ENCODE data around the gene SUMO1. TPM values are rescaled to one million over a fixed set of nuclear protein-coding genes. Genes with fewer than 3 reads are reported as not detected.

Gene SUMO1
- total and polyA plus RNA-seq, 9 of the 15 experiments (the other 6 are each of a cell fraction or from before 2014, with no cell fraction given) = 63.7 to 292 (median 92.0) TPM

DNA sequence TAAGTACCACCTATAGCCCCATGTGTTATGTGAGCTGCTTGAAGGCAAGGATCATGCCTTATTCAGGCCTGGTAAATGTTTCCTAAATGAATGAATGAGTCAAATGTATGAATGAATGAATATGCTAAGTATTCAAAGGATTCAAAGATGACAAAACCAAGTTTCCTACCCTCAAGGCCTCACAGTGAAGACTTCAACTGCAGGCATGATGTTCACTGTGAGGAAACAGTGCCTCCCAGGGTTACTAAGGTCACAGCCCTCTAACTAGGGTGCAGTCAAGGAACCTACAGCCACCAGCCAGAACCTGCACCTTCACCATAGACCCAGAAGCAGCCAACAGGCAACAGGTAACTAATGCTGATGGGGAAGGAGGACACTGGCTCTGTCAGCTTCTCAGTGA lies 69.3 kb downstream of the SUMO1 start (continued):
- TF ChIP-seq, protein P1, sequence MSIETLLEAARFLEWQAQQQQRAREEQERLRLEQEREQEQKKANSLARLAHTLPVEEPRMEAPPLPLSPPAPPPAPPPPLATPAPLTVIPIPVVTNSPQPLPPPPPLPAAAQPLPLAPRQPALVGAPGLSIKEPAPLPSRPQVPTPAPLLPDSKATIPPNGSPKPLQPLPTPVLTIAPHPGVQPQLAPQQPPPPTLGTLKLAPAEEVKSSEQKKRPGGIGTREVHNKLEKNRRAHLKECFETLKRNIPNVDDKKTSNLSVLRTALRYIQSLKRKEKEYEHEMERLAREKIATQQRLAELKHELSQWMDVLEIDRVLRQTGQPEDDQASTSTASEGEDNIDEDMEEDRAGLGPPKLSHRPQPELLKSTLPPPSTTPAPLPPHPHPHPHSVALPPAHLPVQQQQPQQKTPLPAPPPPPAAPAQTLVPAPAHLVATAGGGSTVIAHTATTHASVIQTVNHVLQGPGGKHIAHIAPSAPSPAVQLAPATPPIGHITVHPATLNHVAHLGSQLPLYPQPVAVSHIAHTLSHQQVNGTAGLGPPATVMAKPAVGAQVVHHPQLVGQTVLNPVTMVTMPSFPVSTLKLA (conservative IDR thresholded peaks at IDR 0.05) = no peak
- TF ChIP-seq, protein P2, sequence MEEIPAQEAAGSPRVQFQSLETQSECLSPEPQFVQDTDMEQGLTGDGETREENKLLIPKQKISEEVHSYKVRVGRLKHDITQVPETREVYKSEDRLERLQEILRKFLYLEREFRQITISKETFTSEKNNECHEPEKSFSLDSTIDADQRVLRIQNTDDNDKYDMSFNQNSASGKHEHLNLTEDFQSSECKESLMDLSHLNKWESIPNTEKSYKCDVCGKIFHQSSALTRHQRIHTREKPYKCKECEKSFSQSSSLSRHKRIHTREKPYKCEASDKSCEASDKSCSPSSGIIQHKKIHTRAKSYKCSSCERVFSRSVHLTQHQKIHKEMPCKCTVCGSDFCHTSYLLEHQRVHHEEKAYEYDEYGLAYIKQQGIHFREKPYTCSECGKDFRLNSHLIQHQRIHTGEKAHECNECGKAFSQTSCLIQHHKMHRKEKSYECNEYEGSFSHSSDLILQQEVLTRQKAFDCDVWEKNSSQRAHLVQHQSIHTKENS (CRISPR knock-in tag; IDR thresholded peaks at IDR 0.05) = no peak
- no peak for TF ChIP-seq CBFA2T2 (conservative IDR thresholded peaks at IDR 0.05)
- TF ChIP-seq ZNF778 (CRISPR knock-in tag; IDR thresholded peaks at IDR 0.05) = no peak
- TF ChIP-seq, protein P3, sequence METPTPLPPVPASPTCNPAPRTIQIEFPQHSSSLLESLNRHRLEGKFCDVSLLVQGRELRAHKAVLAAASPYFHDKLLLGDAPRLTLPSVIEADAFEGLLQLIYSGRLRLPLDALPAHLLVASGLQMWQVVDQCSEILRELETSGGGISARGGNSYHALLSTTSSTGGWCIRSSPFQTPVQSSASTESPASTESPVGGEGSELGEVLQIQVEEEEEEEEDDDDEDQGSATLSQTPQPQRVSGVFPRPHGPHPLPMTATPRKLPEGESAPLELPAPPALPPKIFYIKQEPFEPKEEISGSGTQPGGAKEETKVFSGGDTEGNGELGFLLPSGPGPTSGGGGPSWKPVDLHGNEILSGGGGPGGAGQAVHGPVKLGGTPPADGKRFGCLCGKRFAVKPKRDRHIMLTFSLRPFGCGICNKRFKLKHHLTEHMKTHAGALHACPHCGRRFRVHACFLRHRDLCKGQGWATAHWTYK (CRISPR knock-in tag; IDR thresholded peaks at IDR 0.05) = no peak
- TF ChIP-seq TEAD2 (tag; IDR thresholded peaks at IDR 0.05) = no peak

DNA sequence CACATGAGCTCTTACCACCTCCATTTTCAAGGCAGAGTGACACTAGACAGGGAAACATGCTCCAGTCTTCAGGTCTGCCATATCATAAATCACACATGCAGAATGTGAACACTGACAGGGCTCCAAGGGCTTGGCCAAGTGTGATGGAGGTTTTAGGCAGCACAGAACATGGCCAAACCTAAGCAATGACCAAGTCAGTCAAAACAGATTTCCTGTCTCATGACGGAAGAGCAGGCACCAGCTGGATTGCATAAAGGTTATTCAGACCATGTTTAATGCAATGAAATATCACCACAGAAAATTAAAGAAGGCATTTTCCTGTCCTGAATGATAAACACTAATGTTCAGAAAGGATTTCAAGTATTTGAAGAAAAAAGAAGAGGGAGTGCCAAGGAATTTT lies 72.5 kb downstream of the SUMO1 start:
- CTCF ChIA-PET (ENCODE audit: low intra/inter-chr PET ratio) = no interaction called here
- no TSS peak for BruUV-seq (replicated peaks)
- no peak for DNase-seq (ENCODE audit: extremely low read depth in 1 of 4, low spot score in 3 of 4)
- Histone ChIP-seq H3K4me2 (ENCODE audit: insufficient read depth, low read length) (no peak overlapping the region), H3K36me3 (ENCODE audit: control insufficient read depth, insufficient read depth, low read length) (no peaks in the 10 kb centered on the region), H3K27me3 (ENCODE audit: control insufficient read depth in 2 of 2, insufficient read depth in 2 of 2, low read length in 2 of 2) (peaks cover under 1 to 6% of the 10 kb centered on the region in 2 experiments; a peak in 3 of 5 replicates), H3K9me3 (replicated peaks; ENCODE audit: control insufficient read depth, insufficient read depth, low read depth, low read length) (no peaks in the 10 kb centered on the region), H3K4me1 (replicated peaks in 1 of 2; ENCODE audit: control insufficient read depth in 2 of 2, insufficient read depth in 2 of 2, low read length in 2 of 2) (no peaks in the 10 kb centered on the region; a peak in 2 of 5 replicates), H4K20me1 (replicated peaks; ENCODE audit: control insufficient read depth, insufficient read depth, low read length) (no peaks in the 10 kb centered on the region), H3K79me2 (ENCODE audit: control insufficient read depth, insufficient read depth, low read length) (no peaks in the 10 kb centered on the region), H3K27ac (ENCODE audit: extremely low read depth, low read depth, low read length) (no peak overlapping the region), H3K9me1 (ENCODE audit: control insufficient read depth, insufficient read depth, low read length) (no peaks in the 10 kb centered on the region), H3K4me3 (no peak overlapping the region), H2AFZ (ENCODE audit: low read depth, low read length) (no peak overlapping the region), H3K9ac (ENCODE audit: insufficient read depth in 1 of 2, low read depth in 2 of 2, low read length in 2 of 2) (no peak overlapping the region)
- no peak for ATAC-seq
- whole genome bisulfite sequencing (ENCODE audit: insufficient coverage, low coverage, missing lambda C conversion rate) = 17% methylated on average over 1 of the region's 1 CpG
- FAIRE-seq = no peak
- TF ChIP-seq MEIS2 (IDR thresholded peaks at IDR 0.05; ENCODE audit: partially characterized antibody) (peak; percentile 51), ZNF57 (CRISPR knock-in tag; IDR thresholded peaks at IDR 0.05) (no peak)
- TF ChIP-seq, protein P4, sequence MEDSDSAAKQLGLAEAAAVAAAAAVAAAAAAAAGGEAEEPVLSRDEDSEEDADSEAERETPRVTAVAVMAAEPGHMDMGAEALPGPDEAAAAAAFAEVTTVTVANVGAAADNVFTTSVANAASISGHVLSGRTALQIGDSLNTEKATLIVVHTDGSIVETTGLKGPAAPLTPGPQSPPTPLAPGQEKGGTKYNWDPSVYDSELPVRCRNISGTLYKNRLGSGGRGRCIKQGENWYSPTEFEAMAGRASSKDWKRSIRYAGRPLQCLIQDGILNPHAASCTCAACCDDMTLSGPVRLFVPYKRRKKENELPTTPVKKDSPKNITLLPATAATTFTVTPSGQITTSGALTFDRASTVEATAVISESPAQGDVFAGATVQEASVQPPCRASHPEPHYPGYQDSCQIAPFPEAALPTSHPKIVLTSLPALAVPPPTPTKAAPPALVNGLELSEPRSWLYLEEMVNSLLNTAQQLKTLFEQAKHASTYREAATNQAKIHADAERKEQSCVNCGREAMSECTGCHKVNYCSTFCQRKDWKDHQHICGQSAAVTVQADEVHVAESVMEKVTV (CRISPR knock-in tag; IDR thresholded peaks at IDR 0.05) = no peak
- TF ChIP-seq, protein P5, sequence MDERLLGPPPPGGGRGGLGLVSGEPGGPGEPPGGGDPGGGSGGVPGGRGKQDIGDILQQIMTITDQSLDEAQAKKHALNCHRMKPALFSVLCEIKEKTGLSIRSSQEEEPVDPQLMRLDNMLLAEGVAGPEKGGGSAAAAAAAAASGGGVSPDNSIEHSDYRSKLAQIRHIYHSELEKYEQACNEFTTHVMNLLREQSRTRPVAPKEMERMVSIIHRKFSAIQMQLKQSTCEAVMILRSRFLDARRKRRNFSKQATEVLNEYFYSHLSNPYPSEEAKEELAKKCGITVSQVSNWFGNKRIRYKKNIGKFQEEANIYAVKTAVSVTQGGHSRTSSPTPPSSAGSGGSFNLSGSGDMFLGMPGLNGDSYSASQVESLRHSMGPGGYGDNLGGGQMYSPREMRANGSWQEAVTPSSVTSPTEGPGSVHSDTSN (CRISPR knock-in tag; IDR thresholded peaks at IDR 0.05; ENCODE audit: low read depth) = no peak
- TF ChIP-seq, protein P5 (tag; conservative IDR thresholded peaks at IDR 0.05; ENCODE audit: low read depth) = peak; percentile 67
- TF ChIP-seq, protein P6, sequence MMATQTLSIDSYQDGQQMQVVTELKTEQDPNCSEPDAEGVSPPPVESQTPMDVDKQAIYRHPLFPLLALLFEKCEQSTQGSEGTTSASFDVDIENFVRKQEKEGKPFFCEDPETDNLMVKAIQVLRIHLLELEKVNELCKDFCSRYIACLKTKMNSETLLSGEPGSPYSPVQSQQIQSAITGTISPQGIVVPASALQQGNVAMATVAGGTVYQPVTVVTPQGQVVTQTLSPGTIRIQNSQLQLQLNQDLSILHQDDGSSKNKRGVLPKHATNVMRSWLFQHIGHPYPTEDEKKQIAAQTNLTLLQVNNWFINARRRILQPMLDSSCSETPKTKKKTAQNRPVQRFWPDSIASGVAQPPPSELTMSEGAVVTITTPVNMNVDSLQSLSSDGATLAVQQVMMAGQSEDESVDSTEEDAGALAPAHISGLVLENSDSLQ (IDR thresholded peaks at IDR 0.05) = peak; percentile 66
- POLR2A ChIA-PET = no interaction called here
- intact Hi-C loops (cut with micrococcal nuclease) (no loop called here), in situ Hi-C loops (cut with MboI) (no loop called here)

All from K562 (cell line).